Mononuclear cell (primary cell): ENCODE measurements around the gene TCF20. TPM values are rescaled to one million over a fixed set of nuclear protein-coding genes. Genes with fewer than 3 reads are reported as not detected.

Source experiments
- H3K27me3 ChIP-seq: 2 replicates; pipeline ENCODE4 v1.6.0; 2011; ENCODE audit warnings: low read length, control low read depth; ENCODE audit not compliant: insufficient read depth
- H3K4me1 ChIP-seq: 2 replicates; pipeline ENCODE4 v1.5.1; 2011; ENCODE audit warnings: mild to moderate bottlenecking, low read length, control low read depth; ENCODE audit not compliant: insufficient read depth
- H3K4me3 ChIP-seq: 2 replicates; pipeline ENCODE4 v1.5.1; 2011; ENCODE audit warnings: mild to moderate bottlenecking, low read length, moderate library complexity
- H3K9me3 ChIP-seq: 2 replicates; pipeline ENCODE4 v1.5.1; 2011; ENCODE audit warnings: low read depth, mild to moderate bottlenecking, control low read depth, low read length
- total RNA-seq: library from RNA; depleted of rRNA; stranded (reverse); fragments of >200 nt; gene quantifications from one replicate; pipeline ENCODE4 v1.2.3, GENCODE V29; 2012

Gene TCF20
- total RNA-seq, 1 donor, result 53.8 TPM

DNA sequence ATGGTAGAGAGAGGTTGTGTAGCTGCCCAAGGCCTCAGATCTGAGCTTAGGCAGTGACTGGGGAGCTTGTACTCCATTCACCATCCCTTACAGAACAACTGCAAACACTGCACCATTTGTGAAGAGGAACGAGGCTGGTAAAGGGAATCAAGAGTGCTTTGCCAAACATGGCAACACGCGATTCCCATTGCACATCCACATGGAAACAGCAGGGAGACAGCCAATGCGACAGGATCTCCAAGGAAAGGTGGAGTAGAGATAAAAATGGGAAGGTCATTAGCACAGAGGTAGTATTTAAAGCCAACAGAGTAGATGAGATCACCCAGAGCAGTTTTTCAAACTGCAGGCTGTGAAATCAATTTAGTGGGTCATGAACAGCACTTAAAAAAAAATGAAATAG lies 42.0 kb downstream of the TCF20 start:
- Histone ChIP-seq H3K27me3 (no peaks in the 10 kb centered on the region), H3K4me1 (peaks cover 5% of the 10 kb centered on the region), H3K9me3 (no peaks in the 10 kb centered on the region), H3K4me3 (no peak overlapping the region)

DNA sequence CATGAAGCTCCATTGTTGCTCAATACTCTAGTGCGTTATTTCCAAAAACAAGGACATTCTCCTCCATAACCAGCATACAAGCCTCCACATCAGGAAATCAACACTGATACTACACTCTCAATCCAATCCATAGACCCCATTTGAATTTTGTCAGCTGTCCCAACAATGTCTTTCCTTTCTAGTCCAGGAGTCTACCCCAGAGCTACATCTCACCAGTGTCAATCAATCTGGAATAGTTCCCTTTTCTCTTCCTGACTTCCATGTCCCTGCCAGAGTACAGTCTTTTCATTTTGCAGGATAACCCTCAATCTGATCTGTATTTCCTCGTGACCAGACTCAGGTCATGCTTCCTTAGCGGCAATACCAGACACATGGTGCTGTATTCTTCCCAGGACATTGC lies 43.0 kb downstream of the TCF20 start:
- H3K4me1 ChIP-seq, result peaks cover 5% of the 10 kb centered on the region
- H3K9me3 ChIP-seq, result no peaks in the 10 kb centered on the region
- no peak overlapping the region for H3K4me3 ChIP-seq
- H3K27me3 ChIP-seq, result no peaks in the 10 kb centered on the region

DNA sequence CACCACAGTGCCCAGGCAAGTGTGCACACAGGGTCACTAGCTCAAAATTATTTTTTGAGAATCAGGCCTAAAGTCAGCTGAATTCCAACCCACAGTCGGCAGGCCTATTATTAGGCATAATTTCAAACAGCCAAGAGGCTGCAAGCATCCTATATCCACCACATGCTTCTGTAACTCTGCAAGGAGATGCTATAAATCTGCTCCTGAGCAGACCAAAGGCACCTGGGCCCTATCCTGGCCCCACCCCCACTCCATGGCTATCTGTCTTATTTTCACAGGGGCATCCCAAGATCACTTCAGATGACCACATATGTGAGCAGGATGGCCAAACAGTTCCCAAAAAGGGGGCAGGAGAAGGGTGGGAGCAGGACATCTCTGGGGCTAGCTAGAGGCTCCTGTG lies 44.6 kb downstream of the TCF20 start:
- no peaks in the 10 kb centered on the region for H3K27me3 ChIP-seq
- H3K4me1 ChIP-seq, result peaks cover 5% of the 10 kb centered on the region
- H3K9me3 ChIP-seq, result no peaks in the 10 kb centered on the region
- H3K4me3 ChIP-seq, result no peak overlapping the region

DNA sequence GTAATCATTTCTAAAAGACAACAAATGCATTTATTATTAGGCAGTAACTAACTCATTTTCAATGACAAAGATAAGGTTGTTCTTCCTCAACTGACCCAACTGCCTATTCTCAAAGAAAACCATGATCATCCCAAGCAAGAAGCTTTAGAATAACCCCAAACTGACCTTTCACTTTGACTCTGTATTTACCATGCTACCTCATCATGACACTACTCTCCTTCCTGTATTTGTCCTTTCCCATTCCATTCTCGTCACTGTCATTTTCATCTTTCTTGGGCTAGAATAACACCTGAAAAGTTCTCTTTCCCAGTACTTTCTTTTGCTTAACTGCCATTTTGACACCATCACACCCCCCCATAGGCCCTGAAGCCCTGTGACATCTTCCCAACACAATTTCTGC lies 48.3 kb downstream of the TCF20 start:
- H3K27me3 ChIP-seq, result no peaks in the 10 kb centered on the region
- peaks cover 2% of the 10 kb centered on the region for H3K4me1 ChIP-seq
- no peaks in the 10 kb centered on the region for H3K9me3 ChIP-seq
- H3K4me3 ChIP-seq, result no peak overlapping the region

Other genes with a start within 250 kb of the TCF20 start
- 42.8 TPM for gene NAGA, start 199.8 kb downstream of the TCF20 start, total RNA-seq
- gene PHETA2, start 196.4 kb downstream of the TCF20 start, total RNA-seq, result 0.94 TPM
- 14.9 TPM for gene SMDT1, start 191.0 kb downstream of the TCF20 start, total RNA-seq
- 49.3 TPM for gene NDUFA6, start 179.9 kb downstream of the TCF20 start, total RNA-seq
- 0.84 TPM for gene CYP2D6, start 139.8 kb downstream of the TCF20 start, total RNA-seq
- gene NFAM1, start 161.8 kb upstream of the TCF20 start, total RNA-seq, result 14.2 TPM
- gene RRP7A, start 249.1 kb upstream of the TCF20 start, total RNA-seq, result 50.3 TPM